IMR-90 (cell line): ENCODE data around the gene PAX8. TPM values are rescaled to one million over a fixed set of nuclear protein-coding genes. Genes with fewer than 3 reads are reported as not detected.

Experiments used
- ATAC-seq: fragments of 200-7000 bp; cut with Tn5 transposase; 2 replicates; pipeline ENCODE4 v1.9.1; 2020; ENCODE audit warnings: low read depth, mild to moderate bottlenecking, moderate library complexity
- BruUV-seq: library from RNA; stranded (reverse); fragments of 400-500 nt; replicated peaks from 2 replicates; lab custom pipeline; 2021; lab: Mats Ljungman, UMichigan
- CTCF ChIA-PET: fragments of 300-600 bp; formaldehyde crosslinking; extraction: SDS; loops from one replicate; lab custom pipeline; 2021; ENCODE audit warnings: antibody characterized with exemption; lab: Yijun Ruan, JAX
- POLR2A ChIA-PET: fragments of 300-600 bp; sonication (Branson Sonifier 250); formaldehyde crosslinking; loops from one replicate; lab custom pipeline; 2022; ENCODE audit warnings: antibody characterized with exemption; ENCODE audit not compliant: unreplicated experiment; lab: Charles Lee
- DNase-seq: peaks from one replicate; pipeline ENCODE4 v3.0.0; 2013
- H2AFZ ChIP-seq: replicated peaks from 2 replicates; pipeline ENCODE3; 2013; ENCODE audit warnings: low read length, mild to moderate bottlenecking; ENCODE audit not compliant: poor library complexity
- H2AK5ac ChIP-seq: 2 replicates; pipeline ENCODE4 v1.6.1; 2013; ENCODE audit warnings: low read depth, low read length, inconsistent platforms
- H2AK9ac ChIP-seq: replicated peaks from 2 replicates; pipeline ENCODE3; 2013; ENCODE audit warnings: mild to moderate bottlenecking, low read depth, low read length, moderate library complexity; ENCODE audit not compliant: poor library complexity
- H2BK120ac ChIP-seq: 2 replicates; pipeline ENCODE4 v1.6.1; 2013; ENCODE audit warnings: low read depth, low read length, inconsistent platforms
- H2BK15ac ChIP-seq: 3 replicates; pipeline ENCODE4 v1.6.1; 2013; ENCODE audit warnings: low read depth, low read length, inconsistent platforms
- H2BK20ac ChIP-seq: 2 replicates; pipeline ENCODE4 v1.6.1; 2013; ENCODE audit warnings: low read depth, mild to moderate bottlenecking, inconsistent platforms, low read length, moderate library complexity
- H2BK5ac ChIP-seq: 2 replicates; pipeline ENCODE4 v1.6.1; 2013; ENCODE audit warnings: mild to moderate bottlenecking, low read depth, low read length, inconsistent platforms; ENCODE audit not compliant: poor library complexity, severe bottlenecking
- H3K14ac ChIP-seq: replicated peaks from 2 replicates; pipeline ENCODE4 v1.6.1; 2013; ENCODE audit warnings: low read depth, low read length, inconsistent platforms
- H3K18ac ChIP-seq: 2 replicates; pipeline ENCODE4 v1.6.1; 2013; ENCODE audit warnings: low read depth, low read length, control low read depth
- H3K23ac ChIP-seq: 2 replicates; pipeline ENCODE4 v1.6.1; 2013; ENCODE audit warnings: low read depth, low read length, inconsistent platforms
- H3K27ac ChIP-seq: 2 replicates; pipeline ENCODE4 v1.5.1; 2013; ENCODE audit warnings: mild to moderate bottlenecking, control low read depth, low read length; ENCODE audit not compliant: insufficient read depth
- H3K27me3 ChIP-seq: 2 replicates; pipeline ENCODE4 v1.6.1; 2013; ENCODE audit warnings: low read length; ENCODE audit not compliant: control insufficient read depth, insufficient read depth
- H3K36me3 ChIP-seq: 2 replicates; pipeline ENCODE4 v1.6.1; 2013; ENCODE audit warnings: low read length, mixed read lengths; ENCODE audit not compliant: control insufficient read depth, insufficient read depth
- H3K4ac ChIP-seq: 2 replicates; pipeline ENCODE4 v1.6.1; 2013; ENCODE audit warnings: low read depth, low read length, inconsistent platforms
- H3K4me1 ChIP-seq: 2 replicates; pipeline ENCODE4 v1.6.1; 2013; ENCODE audit warnings: low read length, mixed read lengths; ENCODE audit not compliant: control insufficient read depth, insufficient read depth
- H3K4me2 ChIP-seq: 2 replicates; pipeline ENCODE4 v1.6.1; 2013; ENCODE audit warnings: low read depth, mild to moderate bottlenecking, control low read depth, low read length, moderate library complexity
- H3K4me3 ChIP-seq: 2 replicates; pipeline ENCODE4 v1.5.1; 2013; ENCODE audit warnings: low read depth, mild to moderate bottlenecking, control low read depth, low read length, moderate library complexity; ENCODE audit not compliant: insufficient read depth
- H3K56ac ChIP-seq: 2 replicates; pipeline ENCODE4 v1.6.1; 2013; ENCODE audit warnings: low read length, inconsistent platforms; ENCODE audit not compliant: insufficient read depth; ENCODE audit errors: extremely low read depth
- H3K79me1 ChIP-seq, 2 experiments: 2 replicates each; pipeline ENCODE4 v1.6.1; 2013; ENCODE audit warnings: low read length in 2 of 2, inconsistent platforms in 1 of 2, low read depth in 1 of 2
- H3K9ac ChIP-seq: 2 replicates; pipeline ENCODE4 v1.6.1; 2013; ENCODE audit warnings: low read depth, low read length, control low read depth
- H3K9me1 ChIP-seq: 2 replicates; pipeline ENCODE4 v1.6.1; 2013; ENCODE audit warnings: low read length, inconsistent platforms; ENCODE audit not compliant: insufficient read depth
- H3K9me3 ChIP-seq: 2 replicates; pipeline ENCODE4 v1.6.1; 2013; ENCODE audit warnings: low read length; ENCODE audit not compliant: control insufficient read depth, insufficient read depth
- H4K20me1 ChIP-seq: 2 replicates; pipeline ENCODE4 v1.6.1; 2013; ENCODE audit warnings: low read length, inconsistent platforms; ENCODE audit not compliant: insufficient read depth
- H4K5ac ChIP-seq: 2 replicates; pipeline ENCODE4 v1.6.1; 2013; ENCODE audit warnings: mild to moderate bottlenecking, low read depth, low read length, control low read depth
- H4K8ac ChIP-seq, 2 experiments: 2 replicates each; pipeline ENCODE4 v1.6.1; 2013; ENCODE audit warnings: low read depth in 2 of 2, low read length in 2 of 2, control low read depth in 1 of 2, inconsistent platforms in 1 of 2
- H4K91ac ChIP-seq: 2 replicates; pipeline ENCODE4 v1.6.1; 2013; ENCODE audit warnings: low read depth, low read length, inconsistent platforms; ENCODE audit not compliant: insufficient read depth
- CEBPB ChIP-seq: IDR thresholded peaks from 2 replicates; pipeline ENCODE4 v1.6.1; 2012; ENCODE audit warnings: low read depth, low read length, improper control_type of control experiment
- CHD1 ChIP-seq: IDR thresholded peaks from 2 replicates; pipeline ENCODE4 v1.6.1; 2012; ENCODE audit warnings: low read depth, low read length, improper control_type of control experiment
- CTCF ChIP-seq: conservative IDR thresholded peaks from 2 replicates; pipeline ENCODE4 v1.5.1; 2012; ENCODE audit warnings: mild to moderate bottlenecking, low read depth, low read length, improper control_type of control experiment
- MAFK ChIP-seq: IDR thresholded peaks from 2 replicates; pipeline ENCODE4 v1.6.1; 2012; ENCODE audit warnings: low read depth, low read length, improper control_type of control experiment
- NFE2L2 ChIP-seq: fragments of 150-350 bp; IDR thresholded peaks from 2 replicates; pipeline ENCODE4 v1.6.1; 2016; ENCODE audit warnings: low read depth, mild to moderate bottlenecking, low read length
- POLR2A ChIP-seq: IDR thresholded peaks from 2 replicates; pipeline ENCODE4 v1.6.1; 2012; ENCODE audit warnings: mild to moderate bottlenecking, low read depth, low read length
- RCOR1 ChIP-seq: IDR thresholded peaks from 2 replicates; pipeline ENCODE4 v1.6.1; 2012; ENCODE audit warnings: mild to moderate bottlenecking, low read length, improper control_type of control experiment; ENCODE audit not compliant: insufficient replicate concordance
- RFX5 ChIP-seq: IDR thresholded peaks from 2 replicates; pipeline ENCODE4 v1.8.0; 2012; ENCODE audit warnings: low read depth, mild to moderate bottlenecking, low read length, moderate library complexity
- USF2 ChIP-seq: fragments of 150-350 bp; IDR thresholded peaks from 2 replicates; pipeline ENCODE4 v1.6.1; 2017; ENCODE audit warnings: mild to moderate bottlenecking, antibody characterized with exemption, low read length, low read depth
- WGBS, 2 experiments: methylation state at CpG; one replicate each; pipeline versions ENCODE4 v1.1.5 to v1.1.7; 2013; ENCODE audit warnings: missing lambda C conversion rate in 2 of 2; ENCODE audit not compliant: insufficient read length in 1 of 2; ENCODE audit errors: extremely low coverage in 2 of 2; 5-methylcytosine and 5-hydroxymethylcytosine counted together
- dilution Hi-C: fragments of 300-500 bp; cut with HindIII; formaldehyde crosslinking; loops from one replicate; pipeline ENCODE4 v1.14.3; 2018; ENCODE audit warnings: low sequenced_read_pairs; ENCODE audit not compliant: unreplicated experiment
- in situ Hi-C: fragments of 300-500 bp; cut with MboI; formaldehyde crosslinking; loops from 3 replicates; pipeline ENCODE4 v1.14.3; 2019; ENCODE audit warnings: low sequenced_read_pairs, inconsistent platforms, mixed read lengths
- intact Hi-C: fragments of 100-400 bp; cut with micrococcal nuclease; formaldehyde crosslinking; loops from 2 replicates; pipeline ENCODE4 v1.10.0; 2022
- polyA plus RNA-seq, 3 experiments: library from polyadenylated mRNA; depleted of rRNA; stranded (reverse); fragments of >200 nt; gene quantifications; 2 replicates each; pipeline ENCODE4 v1.2.3, GENCODE V29; 2012; ENCODE audit warnings: low replicate concordance in 1 of 3
- total RNA-seq: library from RNA; depleted of rRNA; stranded (reverse); fragments of >200 nt; gene quantifications from 2 replicates; pipeline ENCODE4 v1.2.3, GENCODE V29; 2012

PAX8 gene
- total and polyA plus RNA-seq, 2 of the 4 experiments (the other 2 are of a cell fraction), result 0.18 to 1.5 TPM

GRCh38 chr2:113209011-113209645 is 69.6 kb downstream of the PAX8 start:
- Histone ChIP-seq H3K36me3 (no peaks in the 10 kb centered on the region), H3K18ac (peak overlapping the region; percentile 5; the same call in 1 of the 2 replicates), H4K8ac (peak overlapping the region; percentile 62 to 72; a peak in 3 of 4 replicates), H4K20me1 (no peaks in the 10 kb centered on the region), H3K23ac (peak overlapping the region; percentile 77), H3K79me1 (no peaks in the 10 kb centered on the region), H2BK15ac (0 out of 3 replicates have a peak overlapping the region, but pooled peaks have one; percentile 38), H3K9ac (no peak overlapping the region), H3K9me3 (no peaks in the 10 kb centered on the region), H3K27ac (no peak overlapping the region), H3K4me1 (peaks cover 15% of the 10 kb centered on the region), H2AK9ac (peak overlapping the region; percentile 68), H3K4me3 (no peak overlapping the region), H2AFZ (peak overlapping the region; percentile 70), H3K27me3 (peaks cover 2% of the 10 kb centered on the region; the same call in 1 of the 2 replicates), H2AK5ac (peak overlapping the region; percentile 7; the same call in 1 of the 2 replicates), H3K4me2 (0 out of 2 replicates have a peak overlapping the region, but pooled peaks have one; percentile 5), H3K9me1 (peaks cover 11% of the 10 kb centered on the region), H2BK5ac (peak overlapping the region; percentile 66), H2BK120ac (peak overlapping the region; percentile 83), H2BK20ac (peak overlapping the region; percentile 78), H4K91ac (peak overlapping the region; percentile 58; the same call in 1 of the 2 replicates), H4K5ac (peak overlapping the region; percentile 64; the same call in 1 of the 2 replicates), H3K56ac (no peak overlapping the region; the same call in 1 of the 2 replicates), H3K4ac (peak overlapping the region; percentile 81), H3K14ac (peak overlapping the region; percentile 87)
- in situ Hi-C loops (no loop called here), intact Hi-C loops (no loop called here), dilution Hi-C loops (no loop called here)
- TF ChIP-seq CEBPB, result no peak
- no peak for TF ChIP-seq RFX5
- no peak for TF ChIP-seq NFE2L2
- TF ChIP-seq MAFK, result no peak
- TF ChIP-seq CTCF, result no peak
- no peak for TF ChIP-seq CHD1
- no peak for TF ChIP-seq USF2
- TF ChIP-seq RCOR1, result no peak
- no peak for TF ChIP-seq POLR2A
- ChIA-PET CTCF (interaction anchor here (0.6 kb wide), 1 partner anchor 46 kb away, joined by 3 read pairs; no protein-coding TSS in a partner anchor), POLR2A (no interaction called here)
- WGBS, 2 experiments, result no CpG with 5 or more reads among the region's 8 CpGs
- no TSS peak for BruUV-seq
- ATAC-seq (peak; percentile 33), DNase-seq (peak; percentile 65)
